Measurements from ENCODE around the gene NALF2.

NALF2 gene

DNA sequence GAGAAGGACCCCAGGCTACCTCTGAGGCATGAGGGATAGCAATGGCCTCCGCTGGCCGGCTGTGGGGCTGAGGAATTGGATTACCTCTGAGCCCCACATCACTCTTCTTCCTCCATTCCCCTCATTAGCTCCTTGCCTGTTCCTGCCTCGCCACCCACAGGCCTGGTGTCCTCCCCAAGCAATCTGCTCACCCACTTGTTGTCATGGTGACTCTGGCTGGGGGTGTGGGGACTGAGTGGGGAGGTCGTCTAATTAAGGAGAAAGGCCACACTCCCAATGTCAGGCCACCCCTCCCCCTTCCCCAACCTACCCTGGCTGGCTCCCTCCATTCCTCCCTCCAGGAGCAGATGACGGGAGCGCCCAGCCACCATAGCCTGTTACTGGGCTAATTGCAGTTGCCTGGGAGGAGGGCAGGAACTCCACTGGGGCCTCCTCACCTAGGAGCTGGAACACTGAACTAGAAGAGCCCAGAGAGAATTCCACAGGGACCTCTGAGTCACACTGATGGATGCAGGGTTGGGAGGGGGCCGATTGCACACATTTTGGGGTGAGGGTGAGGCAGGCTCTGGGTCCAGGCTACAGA is 20.7 kb downstream of the NALF2 start:
- no peak for DNase-seq (ENCODE audit: low read depth in 2 of 2)

DNA sequence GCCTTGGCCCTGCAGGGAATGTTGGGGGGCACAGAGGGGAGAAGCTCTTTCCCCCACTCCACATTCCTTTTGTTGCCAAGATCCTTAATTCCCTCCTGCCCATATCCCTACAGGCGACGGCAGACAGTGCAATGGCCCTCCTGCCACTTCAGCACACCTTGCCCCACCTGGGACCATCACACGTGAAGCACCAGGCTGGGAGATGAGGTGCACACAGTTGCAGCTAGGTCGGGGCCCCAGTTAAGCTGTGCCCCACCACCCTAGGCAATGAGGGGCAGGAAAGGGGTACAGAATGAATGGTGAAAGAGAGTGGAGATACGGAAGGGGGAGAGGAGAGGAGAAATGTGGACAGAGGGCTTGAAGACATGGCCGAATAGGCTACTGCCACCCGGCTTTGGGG is 26.2 kb downstream of the NALF2 start:
- no peak for DNase-seq (ENCODE audit: low read depth in 2 of 2)

DNA sequence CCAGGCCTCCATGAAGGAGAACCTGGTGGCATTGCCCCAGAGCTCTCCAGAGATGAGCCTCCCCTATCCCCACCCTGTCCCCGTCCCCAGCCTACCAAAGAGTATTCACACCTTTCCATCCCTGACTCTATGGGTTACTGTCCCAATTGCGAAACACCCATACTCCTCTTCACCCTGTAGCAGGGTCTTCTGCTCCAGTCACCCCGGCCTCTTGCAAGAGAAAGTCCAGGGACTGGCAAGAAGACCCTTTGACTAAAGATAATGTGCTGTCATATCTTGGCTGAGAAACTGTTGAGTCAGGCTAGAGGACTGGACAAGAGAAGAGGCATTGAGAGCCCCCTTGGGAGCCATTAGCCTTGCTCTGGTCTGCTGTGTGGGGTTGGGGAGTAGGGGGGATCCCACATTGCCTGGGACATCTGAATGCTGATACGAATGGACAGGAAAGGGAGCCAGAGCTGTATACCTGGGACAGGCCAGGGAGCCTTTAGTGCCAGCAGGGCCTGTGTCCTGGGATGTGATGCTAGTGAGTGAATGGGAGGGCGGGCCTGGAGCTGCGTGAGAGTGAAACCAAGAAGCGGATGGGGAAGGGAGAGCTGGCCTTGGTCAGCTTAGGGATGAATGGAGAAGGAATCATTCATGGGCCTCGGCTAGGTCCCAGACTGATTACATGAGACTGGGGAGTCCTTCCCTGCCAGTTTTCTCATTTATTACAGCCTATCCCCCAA is 27.1 kb downstream of the NALF2 start:
- DNase-seq (ENCODE audit: low read depth in 2 of 2) = no peak

GRCh38 chrX:69535661-69536060 is 31.5 kb downstream of the NALF2 start:
- no peak for DNase-seq (ENCODE audit: low read depth in 2 of 2)

DNA sequence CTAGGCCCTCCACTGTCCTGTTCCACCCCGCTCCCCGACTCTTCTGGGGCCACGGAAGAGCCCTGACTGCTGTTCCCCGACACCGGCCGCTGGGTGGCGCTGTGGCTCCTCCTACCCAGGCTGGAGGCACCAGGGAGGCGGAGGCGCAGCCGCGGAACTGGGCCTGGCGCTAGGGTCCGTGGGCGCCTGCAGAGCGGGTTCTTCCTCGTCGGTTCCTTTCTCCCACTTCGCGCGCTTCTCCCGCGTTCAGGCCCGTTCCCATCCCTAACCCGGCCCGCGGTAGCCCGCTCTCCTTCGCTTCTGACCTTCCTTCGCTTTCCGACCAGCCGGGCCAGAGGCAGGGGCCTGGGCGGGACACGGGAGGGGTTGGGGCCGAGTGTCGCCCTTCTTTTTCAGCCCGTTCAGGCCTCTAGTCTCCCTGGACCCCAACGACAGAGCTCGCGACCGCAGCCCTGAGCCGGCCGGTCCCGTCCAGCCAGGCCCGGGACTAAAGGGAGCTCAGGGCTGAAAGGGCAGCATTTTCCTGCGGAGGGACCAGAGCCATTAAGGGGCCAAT is 34.3 kb downstream of the NALF2 start:
- peak; percentile 20 to 51 for DNase-seq (ENCODE audit: low read depth in 2 of 2)

DNA sequence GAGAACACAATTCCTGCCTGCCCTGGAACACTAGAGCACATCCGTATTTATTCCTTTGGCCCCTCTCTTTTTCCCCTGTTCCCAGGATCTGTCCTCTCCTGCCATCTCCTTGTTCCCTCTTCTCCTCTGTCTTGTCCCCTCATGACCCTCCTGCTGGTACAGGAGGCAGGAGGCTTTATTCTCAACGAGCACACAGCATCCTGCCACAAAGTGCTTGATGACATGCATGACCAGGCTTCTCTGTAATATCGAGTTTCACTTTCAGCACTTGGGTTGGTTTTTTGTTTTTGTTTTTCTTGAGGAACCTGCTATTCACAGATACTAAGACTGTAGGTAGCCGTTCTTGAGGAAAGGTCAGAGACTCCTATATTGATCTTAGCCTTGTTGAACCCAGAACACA is 35.3 kb downstream of the NALF2 start:
- no peak for DNase-seq (ENCODE audit: low read depth in 2 of 2)

GRCh38 chrX:69541956-69542355 is 37.8 kb downstream of the NALF2 start:
- no peak for DNase-seq (ENCODE audit: low read depth in 2 of 2)

GRCh38 chrX:69543572-69543971 is 39.4 kb downstream of the NALF2 start:
- no peak for DNase-seq (ENCODE audit: low read depth in 2 of 2)

DNA sequence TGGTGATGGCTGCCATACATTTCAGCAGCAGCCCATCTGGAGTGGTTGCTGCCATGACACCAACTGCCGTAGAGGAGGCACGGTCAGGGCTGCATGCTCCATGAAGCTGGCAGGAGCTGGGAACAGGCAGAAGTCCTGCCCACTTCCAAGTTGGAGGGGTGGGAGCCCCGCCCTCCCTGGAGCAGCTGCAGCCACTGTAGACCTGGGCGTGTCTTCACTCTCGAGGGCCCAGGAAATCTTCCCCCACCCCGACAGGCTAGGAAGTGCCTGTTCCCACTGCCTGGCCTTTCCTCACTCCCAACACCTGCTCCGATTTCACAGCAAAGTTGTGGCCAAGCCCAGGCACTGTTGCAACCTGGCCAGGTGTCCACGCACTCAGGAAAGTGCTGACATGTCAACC is 42.3 kb downstream of the NALF2 start:
- DNase-seq (ENCODE audit: low read depth in 2 of 2) = no peak

DNA sequence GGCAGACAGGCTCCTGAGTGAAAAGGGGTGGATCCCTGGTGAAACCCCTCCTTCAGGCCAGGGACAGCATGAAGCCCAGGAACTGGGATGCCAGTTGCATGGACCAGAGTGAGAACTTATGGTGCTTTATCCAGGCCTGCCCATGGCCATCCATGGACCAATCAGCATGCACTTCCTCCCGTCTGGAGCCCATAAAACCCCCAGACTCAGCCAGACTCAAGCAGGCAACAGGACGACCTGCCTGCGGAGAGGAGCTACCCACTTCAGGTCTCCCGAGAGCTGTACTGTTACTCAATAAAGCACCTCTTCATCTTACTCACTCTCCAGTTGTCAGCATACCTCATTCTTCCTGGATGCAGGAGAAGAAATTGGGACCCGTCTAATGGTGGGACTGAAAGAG is 42.9 kb downstream of the NALF2 start:
- no peak for DNase-seq (ENCODE audit: low read depth in 2 of 2)

DNA sequence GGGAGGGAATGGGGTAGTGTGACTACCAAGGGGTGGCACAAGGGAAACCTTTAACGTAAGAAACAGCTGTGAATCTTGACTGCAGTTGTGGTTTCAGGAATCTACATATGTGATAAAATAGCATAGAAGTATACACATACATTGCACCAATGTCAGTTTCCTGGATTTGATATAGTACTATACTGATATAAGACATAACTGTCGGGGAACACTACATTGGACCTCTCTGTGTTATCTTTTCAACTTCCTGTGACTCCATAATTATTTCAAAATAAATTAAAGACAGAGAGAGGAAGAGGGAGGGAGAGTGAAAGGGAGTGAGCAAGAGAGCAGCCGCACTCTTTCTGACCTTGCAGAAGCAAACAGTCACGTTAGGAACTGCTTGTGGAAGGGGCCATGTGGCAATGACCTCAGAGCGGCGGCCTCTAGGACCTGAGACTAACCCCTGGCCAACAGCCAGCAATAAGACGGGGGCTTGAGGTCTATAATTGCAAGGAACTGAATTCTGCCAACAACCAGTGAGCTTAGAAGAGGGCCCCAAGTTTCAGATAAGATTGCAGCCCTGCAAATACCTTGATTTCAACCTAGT is 47.4 kb downstream of the NALF2 start:
- DNase-seq (ENCODE audit: low read depth in 2 of 2) = no peak

- DNase-seq (ENCODE audit: low read depth in 2 of 2) = no peak
Measured at GRCh38 chrX:69552512-69552911, 48.4 kb downstream of the NALF2 start.
